HEK293T (cell line): ENCODE measurements around the gene TRMU.

Experiments used
- CTCF ChIA-PET: fragments of 350-600 bp; formaldehyde crosslinking; extraction: SDS; loops from one replicate; lab custom pipeline; 2021; ENCODE audit warnings: antibody characterized with exemption, inconsistent platforms; lab: Yijun Ruan, JAX
- POLR2A ChIA-PET: fragments of 350-600 bp; formaldehyde crosslinking; extraction: SDS; loops from one replicate; lab custom pipeline; 2020; ENCODE audit warnings: antibody characterized with exemption, inconsistent platforms; lab: Yijun Ruan, JAX
- DNase-seq: peaks from one replicate; pipeline ENCODE4 v3.0.0; 2012; ENCODE audit warnings: mixed read lengths; ENCODE audit errors: extremely low spot score
- ARNT ChIP-seq: fragments of 450-650 bp; IDR thresholded peaks from 2 replicates; pipeline ENCODE4 v1.6.1; 2017; ENCODE audit warnings: mild to moderate bottlenecking
- BHLHE40 ChIP-seq: fragments of 450-650 bp; IDR thresholded peaks from 2 replicates; pipeline ENCODE4 v1.6.1; 2016; ENCODE audit warnings: mild to moderate bottlenecking, moderate library complexity, borderline replicate concordance
- CTBP1 ChIP-seq: fragments of 450-650 bp; IDR thresholded peaks from 2 replicates; pipeline ENCODE4 v1.6.1; 2016; ENCODE audit warnings: borderline replicate concordance
- ELF4 ChIP-seq: fragments of 450-650 bp; IDR thresholded peaks from 2 replicates; pipeline ENCODE4 v1.6.1; 2017; ENCODE audit warnings: antibody characterized with exemption
- FOXA1 ChIP-seq: fragments of 450-650 bp; IDR thresholded peaks from 2 replicates; pipeline ENCODE4 v1.6.1; 2016; ENCODE audit warnings: mild to moderate bottlenecking
- FOXK2 ChIP-seq: fragments of 450-650 bp; IDR thresholded peaks from 2 replicates; pipeline ENCODE4 v1.6.1; 2016; ENCODE audit warnings: mild to moderate bottlenecking
- FOXM1 ChIP-seq: fragments of 450-650 bp; IDR thresholded peaks from 2 replicates; pipeline ENCODE4 v1.6.1; 2017; ENCODE audit warnings: mild to moderate bottlenecking, borderline replicate concordance
- HDGF ChIP-seq: fragments of 450-650 bp; IDR thresholded peaks from 2 replicates; pipeline ENCODE4 v1.6.1; 2017; ENCODE audit warnings: antibody characterized with exemption, borderline replicate concordance
- L3MBTL2 ChIP-seq: fragments of 450-650 bp; conservative IDR thresholded peaks from 2 replicates; pipeline ENCODE4 v1.6.1; 2016; ENCODE audit warnings: mild to moderate bottlenecking
- LEF1 ChIP-seq: fragments of 450-650 bp; IDR thresholded peaks from 2 replicates; pipeline ENCODE4 v1.6.1; 2017; ENCODE audit warnings: mild to moderate bottlenecking, borderline replicate concordance
- NFRKB ChIP-seq: fragments of 450-650 bp; IDR thresholded peaks from 2 replicates; pipeline ENCODE4 v1.6.1; 2016; ENCODE audit warnings: mild to moderate bottlenecking, moderate library complexity
- PKNOX1 ChIP-seq: fragments of 450-650 bp; IDR thresholded peaks from 2 replicates; pipeline ENCODE4 v1.6.1; 2016
- SP1 ChIP-seq: fragments of 450-650 bp; IDR thresholded peaks from 2 replicates; pipeline ENCODE4 v1.6.1; 2017
- SUZ12 ChIP-seq: fragments of 450-650 bp; IDR thresholded peaks from 2 replicates; pipeline ENCODE4 v1.6.1; 2016; ENCODE audit warnings: mild to moderate bottlenecking
- TARDBP ChIP-seq: fragments of 450-650 bp; IDR thresholded peaks from 2 replicates; pipeline ENCODE4 v1.6.1; 2016
- ZNF384 ChIP-seq: fragments of 450-650 bp; IDR thresholded peaks from 2 replicates; pipeline ENCODE4 v1.6.1; 2016

Gene TRMU

GRCh38 chr22:46405901-46406300 is 70.4 kb downstream of the TRMU start:
- DNase-seq: no peak
- TF ChIP-seq SP1: no peak
- no peak for TF ChIP-seq FOXA1
- TF ChIP-seq L3MBTL2: no peak
- ChIA-PET POLR2A (no interaction called here), CTCF (interaction anchor here (0.8 kb wide), 1 partner anchor 436 kb away, joined by 4 read pairs; no protein-coding TSS in a partner anchor)

- ChIA-PET POLR2A (no interaction called here), CTCF (no interaction called here)
- TF ChIP-seq SUZ12 (no peak), ZNF384 (no peak), FOXK2 (no peak), TARDBP (no peak), ARNT (no peak), FOXM1 (no peak), L3MBTL2 (no peak), CTBP1 (no peak), NFRKB (no peak), BHLHE40 (no peak), PKNOX1 (no peak), ELF4 (no peak), FOXA1 (no peak), SP1 (no peak), LEF1 (no peak), HDGF (no peak)
- no peak for DNase-seq
These were observed 70.8 kb downstream of the TRMU start for GRCh38 chr22:46406349-46406748.

GRCh38 chr22:46406791-46407190 is 71.3 kb downstream of the TRMU start:
- DNase-seq: no peak
- ChIA-PET CTCF (no interaction called here), POLR2A (no interaction called here)
- TF ChIP-seq HDGF: no peak
